SK-N-SH (cell line): ENCODE data around the gene C3orf38. TPM values are rescaled to one million over a fixed set of nuclear protein-coding genes. Genes with fewer than 3 reads are reported as not detected.

ENCODE experiments used
- CTCF ChIA-PET: fragments of 300-600, 350-600 bp; formaldehyde crosslinking; extraction: SDS; loops from one replicate; lab custom pipeline; 2021; lab: Yijun Ruan, JAX
- POLR2A ChIA-PET: fragments of 350-600 bp; sonication (Branson Sonifier 250); formaldehyde crosslinking; extraction: SDS; loops from one replicate; lab custom pipeline; 2020; ENCODE audit warnings: antibody characterized with exemption, inconsistent platforms; lab: Yijun Ruan, JAX
- DNase-seq: peaks from one replicate; pipeline ENCODE4 v3.0.0; 2012
- H2AFZ ChIP-seq: fragments of 200-600 bp; sonication (generic); 2 replicates; pipeline ENCODE4 v1.8.1; 2016; ENCODE audit warnings: antibody characterized with exemption, mild to moderate bottlenecking, low read depth
- H3F3A ChIP-seq: fragments of 200-600 bp; sonication (generic); replicated peaks from 2 replicates; pipeline ENCODE3; 2016; ENCODE audit warnings: antibody characterized with exemption, mild to moderate bottlenecking; ENCODE audit not compliant: insufficient read depth
- H3K27ac ChIP-seq, 2 experiments: fragments of 200-500 bp in 1 of 2; fragments of 200-600 bp in 1 of 2; sonication (Bioruptor generic) in 1 of 2; sonication (generic), shearing (Covaris generic) in 1 of 2; 2 replicates each; pipeline versions ENCODE4 v1.5.1 to v1.6.1; 2014 to 2016; ENCODE audit warnings: low read depth in 2 of 2, inconsistent platforms in 1 of 2, low read length in 1 of 2, mild to moderate bottlenecking in 1 of 2, mixed read lengths in 1 of 2
- H3K27me3 ChIP-seq: fragments of 200-600 bp; sonication (generic), shearing (Covaris generic); 2 replicates; pipeline ENCODE4 v1.6.1; 2016; ENCODE audit warnings: mixed run types; ENCODE audit not compliant: insufficient read depth
- H3K36me3 ChIP-seq, 2 experiments: fragments of 200-500 bp in 1 of 2; fragments of 200-600 bp in 1 of 2; sonication (Bioruptor generic) in 1 of 2; sonication (generic) in 1 of 2; replicated peaks in 1 of 2; 2 replicates each; pipeline versions ENCODE3 to v1.5.1; 2014 to 2016; ENCODE audit warnings: low read length in 1 of 2, mild to moderate bottlenecking in 1 of 2; ENCODE audit not compliant: insufficient read depth in 2 of 2, control insufficient read depth in 1 of 2
- H3K4me1 ChIP-seq, 2 experiments: fragments of 200-500 bp in 1 of 2; fragments of 200-600 bp in 1 of 2; sonication (Bioruptor generic) in 1 of 2; sonication (generic), shearing (Covaris generic) in 1 of 2; 2 replicates each; pipeline versions ENCODE4 v1.5.1 to v1.6.1; 2014 to 2016; ENCODE audit warnings: low read depth in 1 of 2, low read length in 1 of 2, mixed run types in 1 of 2; ENCODE audit not compliant: insufficient read depth in 2 of 2, control insufficient read depth in 1 of 2
- H3K4me2 ChIP-seq: fragments of 200-600 bp; sonication (generic), shearing (Covaris generic); 2 replicates; pipeline ENCODE4 v1.6.1; 2017; ENCODE audit warnings: mixed run types
- H3K4me3 ChIP-seq, 2 experiments: fragments of 200-500 bp in 1 of 2; fragments of 200-600 bp in 1 of 2; sonication (Bioruptor generic) in 1 of 2; sonication (generic), shearing (Covaris generic) in 1 of 2; 2 replicates each; pipeline versions ENCODE4 v1.5.1 to v1.8.1; 2014 to 2016; ENCODE audit warnings: low read depth in 2 of 2, inconsistent platforms in 1 of 2, low read length in 1 of 2, mild to moderate bottlenecking in 1 of 2, mixed read lengths in 1 of 2, moderate library complexity in 1 of 2
- H3K79me2 ChIP-seq: fragments of 200-600 bp; sonication (generic); 2 replicates; pipeline ENCODE4 v1.8.1; 2017; ENCODE audit warnings: mild to moderate bottlenecking; ENCODE audit not compliant: insufficient read depth
- H3K9ac ChIP-seq: fragments of 200-600 bp; sonication (generic); 2 replicates; pipeline ENCODE4 v1.6.1; 2017; ENCODE audit warnings: mixed run types
- H3K9me2 ChIP-seq: fragments of 200-600 bp; sonication (generic); 2 replicates; pipeline ENCODE4 v1.6.1; 2017; ENCODE audit warnings: mixed run types
- H3K9me3 ChIP-seq: fragments of 200-600 bp; sonication (generic); 2 replicates; pipeline ENCODE4 v1.6.1; 2017; ENCODE audit warnings: mixed run types, mild to moderate bottlenecking, moderate library complexity
- H4K20me1 ChIP-seq: fragments of 200-600 bp; sonication (generic); 2 replicates; pipeline ENCODE4 v1.6.1; 2017; ENCODE audit warnings: mild to moderate bottlenecking, mixed run types; ENCODE audit not compliant: insufficient read depth
- CTCF ChIP-seq: fragments of 200-600 bp; sonication (generic); IDR thresholded peaks from 2 replicates; pipeline ENCODE4 v1.6.1; 2017; ENCODE audit warnings: antibody characterized with exemption, mild to moderate bottlenecking, moderate library complexity
- FOXJ3 ChIP-seq: sonication (generic); formaldehyde crosslinking; IDR thresholded peaks from 2 replicates; pipeline ENCODE4 v1.5.1; 2020; ENCODE audit warnings: mild to moderate bottlenecking, missing genetic modification reagents
- IRF3 ChIP-seq: fragments of 150-350 bp; IDR thresholded peaks from 2 replicates; pipeline ENCODE4 v1.6.1; 2016; ENCODE audit warnings: mild to moderate bottlenecking, low read depth, low read length
- MXI1 ChIP-seq: IDR thresholded peaks from 2 replicates; pipeline ENCODE4 v1.6.1; 2012; ENCODE audit warnings: mild to moderate bottlenecking, low read depth, low read length, improper control_type of control experiment
- NRF1 ChIP-seq: IDR thresholded peaks from 2 replicates; pipeline ENCODE4 v1.6.1; 2012; ENCODE audit warnings: low read depth, mild to moderate bottlenecking, low read length
- PBX3 ChIP-seq: IDR thresholded peaks from 2 replicates; pipeline ENCODE4; 2012
- POLR2AphosphoS5 ChIP-seq: IDR thresholded peaks from 2 replicates; pipeline ENCODE4 v1.6.1; 2012; ENCODE audit warnings: low read depth, low read length
- TAF1 ChIP-seq: IDR thresholded peaks from 2 replicates; pipeline ENCODE4 v1.6.1; 2012; ENCODE audit warnings: low read depth, mild to moderate bottlenecking, low read length, moderate library complexity, borderline replicate concordance
- TCF12 ChIP-seq: IDR thresholded peaks from 2 replicates; pipeline ENCODE4 v1.4.0; 2012
- TEAD4 ChIP-seq: IDR thresholded peaks from 2 replicates; pipeline ENCODE4 v1.4.0; 2012; ENCODE audit warnings: mild to moderate bottlenecking, borderline replicate concordance; ENCODE audit not compliant: insufficient read depth
- USF2 ChIP-seq: fragments of 150-350 bp; IDR thresholded peaks from 2 replicates; pipeline ENCODE4 v1.6.1; 2017; ENCODE audit warnings: antibody characterized with exemption, low read length, low read depth, borderline replicate concordance
- WGBS: methylation state at CpG from one replicate; pipeline ENCODE4 v1.1.6; 2017; ENCODE audit warnings: low lambda C conversion rate; 5-methylcytosine and 5-hydroxymethylcytosine counted together
- polyA plus RNA-seq, 3 experiments: library from polyadenylated mRNA; depleted of rRNA; stranded (reverse); fragments of >200 nt; gene quantifications; 2 replicates each; pipeline ENCODE4 v1.2.3, GENCODE V29; 2012

C3orf38 gene
- polyA plus RNA-seq, 1 of the 3 experiments (the other 2 are of a cell fraction): 4.5 TPM

GRCh38 chr3:88195951-88196434 lies 46.2 kb downstream of the C3orf38 start:
- Histone ChIP-seq H3K4me3 (no peak overlapping the region), H3K36me3 (no peaks in the 10 kb centered on the region), H3K4me1 (no peaks in the 10 kb centered on the region; a peak in 1 of 4 replicates), H3K79me2 (no peaks in the 10 kb centered on the region), H3K9ac (no peak overlapping the region), H3K27ac (no peak overlapping the region), H2AFZ (no peak overlapping the region), H3K9me2 (0 out of 2 replicates have a peak, but pooled peaks cover 3% of the 10 kb centered on the region), H3K9me3 (no peaks in the 10 kb centered on the region), H3K27me3 (peaks cover 23% of the 10 kb centered on the region; the same call in 1 of the 2 replicates), H3K4me2 (no peak overlapping the region), H3F3A (no peaks in the 10 kb centered on the region), H4K20me1 (no peaks in the 10 kb centered on the region)
- TF ChIP-seq POLR2AphosphoS5 (no peak), TEAD4 (no peak), NRF1 (no peak), FOXJ3 (CRISPR knock-in tag) (no peak), MXI1 (no peak), TCF12 (no peak)
- CTCF ChIA-PET: interaction anchor here (1.9 kb wide), 1 partner anchor 9 kb away, joined by 4 read pairs; no protein-coding TSS in a partner anchor
- 14% methylated on average over 2 of the region's 2 CpGs for WGBS
- POLR2A ChIA-PET: no interaction called here
- no peak for DNase-seq

GRCh38 chr3:88198121-88198520 lies 48.4 kb downstream of the C3orf38 start:
- Histone ChIP-seq H3F3A (no peaks in the 10 kb centered on the region), H3K9me3 (no peaks in the 10 kb centered on the region), H3K9ac (no peak overlapping the region), H3K9me2 (0 out of 2 replicates have a peak, but pooled peaks cover 3% of the 10 kb centered on the region), H3K27me3 (peaks cover 28% of the 10 kb centered on the region; the same call in 1 of the 2 replicates), H2AFZ (no peak overlapping the region), H3K27ac (no peak overlapping the region), H3K4me1 (no peaks in the 10 kb centered on the region; a peak in 1 of 4 replicates), H3K79me2 (no peaks in the 10 kb centered on the region), H4K20me1 (no peaks in the 10 kb centered on the region), H3K36me3 (no peaks in the 10 kb centered on the region), H3K4me2 (no peak overlapping the region), H3K4me3 (no peak overlapping the region)
- ChIA-PET CTCF (no interaction called here), POLR2A (no interaction called here)
- 3% methylated on average over 1 of the region's 1 CpG for WGBS
- no peak for DNase-seq
- TF ChIP-seq PBX3 (no peak), CTCF (no peak), MXI1 (no peak), TAF1 (no peak), FOXJ3 (CRISPR knock-in tag) (no peak), USF2 (no peak), IRF3 (no peak)
